HUDEP-2 (cell line): ENCODE results near the gene DNAJC5.
"Not testable (repeated sequence)": the region's sequence is repeated elsewhere in the genome, so short reads cannot be mapped to it uniquely, and the experiment has no call there.

Source experiments
- DNase-seq, 76 experiments: peaks; one replicate each; lab custom pipeline; 2025; ENCODE audit not compliant: unreplicated experiment in 76 of 76; lab: John Stamatoyannopoulos, UW

The DNAJC5 gene, protein sequence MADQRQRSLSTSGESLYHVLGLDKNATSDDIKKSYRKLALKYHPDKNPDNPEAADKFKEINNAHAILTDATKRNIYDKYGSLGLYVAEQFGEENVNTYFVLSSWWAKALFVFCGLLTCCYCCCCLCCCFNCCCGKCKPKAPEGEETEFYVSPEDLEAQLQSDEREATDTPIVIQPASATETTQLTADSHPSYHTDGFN

DNA sequence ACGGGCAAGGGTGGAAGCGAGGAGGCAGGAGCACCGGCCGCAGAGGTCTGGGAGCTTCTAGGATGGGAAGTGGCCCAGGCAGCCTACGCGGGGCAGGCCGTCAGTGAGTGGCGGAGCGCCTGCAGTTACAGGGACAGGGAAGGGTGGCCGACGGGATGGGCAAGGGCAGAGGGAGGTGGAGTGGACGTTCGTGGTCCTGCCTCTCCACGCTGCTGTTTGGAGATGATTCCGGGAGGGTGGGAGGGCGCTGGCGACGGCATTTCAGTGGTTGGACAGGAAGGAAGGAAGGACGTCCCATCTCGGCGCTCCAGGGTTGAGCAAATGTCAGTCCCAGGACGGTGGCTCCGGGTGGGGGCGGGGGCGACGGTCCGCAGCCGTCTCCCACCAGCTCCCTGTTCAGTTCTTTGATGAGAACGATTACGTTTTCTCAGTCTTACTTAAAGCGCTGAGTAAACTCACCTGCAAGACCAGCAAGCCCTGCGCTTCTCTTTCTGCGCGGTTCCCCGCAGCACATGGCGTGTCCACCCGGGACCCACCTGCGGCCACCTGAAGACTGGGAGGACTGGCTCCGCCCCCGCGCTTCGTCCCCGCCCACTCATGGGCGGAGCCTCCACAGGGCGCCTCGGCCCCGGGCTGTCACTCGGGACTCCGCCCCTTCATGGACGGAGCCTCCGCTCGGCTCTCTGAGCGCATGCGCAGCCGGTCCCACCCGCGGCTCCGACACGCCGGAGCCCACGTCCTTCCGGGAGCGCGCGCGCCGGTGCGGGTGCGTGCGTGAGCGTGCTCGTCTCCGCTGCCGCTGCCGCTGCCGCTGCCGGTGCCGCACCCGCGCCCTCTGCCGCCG lies at the start of gene DNAJC5:
Gene DNAJC5 (plus strand): TSS at position 769 of the 844 bp plus-strand sequence. CDS start 33,220 bp downstream, outside the sequence.
- peak in 73 of 76 experiments; percentile 15 to 95 (median 88) for DNase-seq

DNA sequence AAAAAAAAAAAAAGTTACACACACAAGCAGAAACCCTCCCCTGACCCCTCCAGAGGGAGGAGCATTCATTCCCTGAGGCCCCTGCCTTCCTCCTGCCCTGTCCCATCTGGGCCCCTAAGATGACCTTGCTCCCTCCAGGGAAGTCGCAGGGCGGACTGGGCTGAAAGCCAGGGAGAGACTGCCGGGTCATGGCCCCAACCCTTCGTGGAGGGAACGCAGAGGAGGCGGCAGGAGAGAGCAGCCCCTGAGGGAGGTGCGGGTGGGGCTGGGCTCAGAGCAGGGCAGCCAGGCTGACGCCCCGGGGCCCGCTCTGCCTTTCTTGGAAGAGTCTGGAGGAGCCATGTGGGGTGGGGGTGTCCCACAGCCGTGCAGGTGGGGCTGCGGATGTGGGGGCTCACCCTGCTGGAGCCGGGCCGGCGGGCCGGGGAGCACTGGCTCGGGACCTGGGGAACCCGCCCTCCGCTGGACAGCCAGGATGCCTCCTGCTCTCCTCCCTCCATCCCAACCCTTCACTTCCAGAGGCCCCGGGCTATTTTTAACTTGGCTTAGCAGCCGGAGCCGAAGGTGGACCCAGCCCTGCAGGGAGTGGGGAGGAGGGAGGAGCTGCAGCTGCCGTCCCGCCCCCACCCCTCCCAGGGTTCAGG lies 48.7 kb upstream of the DNAJC5 start:
- DNase-seq = peak in 6 of 76 experiments; percentile 6 to 39 (median 26)

DNA sequence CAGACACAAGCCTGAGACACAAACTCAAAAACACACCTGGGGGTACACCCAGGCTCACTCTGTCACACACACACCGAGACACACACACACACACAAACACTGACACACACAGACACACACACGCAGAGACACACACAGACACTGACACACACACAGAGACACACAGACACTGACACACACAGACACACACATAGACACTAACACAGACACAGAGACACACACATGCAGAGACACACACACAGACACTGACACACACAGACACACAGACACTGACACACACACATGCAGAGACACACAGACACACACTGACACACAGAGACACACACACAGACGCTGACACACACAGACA lies 48.1 kb upstream of the DNAJC5 start:
- no peak for DNase-seq

DNA sequence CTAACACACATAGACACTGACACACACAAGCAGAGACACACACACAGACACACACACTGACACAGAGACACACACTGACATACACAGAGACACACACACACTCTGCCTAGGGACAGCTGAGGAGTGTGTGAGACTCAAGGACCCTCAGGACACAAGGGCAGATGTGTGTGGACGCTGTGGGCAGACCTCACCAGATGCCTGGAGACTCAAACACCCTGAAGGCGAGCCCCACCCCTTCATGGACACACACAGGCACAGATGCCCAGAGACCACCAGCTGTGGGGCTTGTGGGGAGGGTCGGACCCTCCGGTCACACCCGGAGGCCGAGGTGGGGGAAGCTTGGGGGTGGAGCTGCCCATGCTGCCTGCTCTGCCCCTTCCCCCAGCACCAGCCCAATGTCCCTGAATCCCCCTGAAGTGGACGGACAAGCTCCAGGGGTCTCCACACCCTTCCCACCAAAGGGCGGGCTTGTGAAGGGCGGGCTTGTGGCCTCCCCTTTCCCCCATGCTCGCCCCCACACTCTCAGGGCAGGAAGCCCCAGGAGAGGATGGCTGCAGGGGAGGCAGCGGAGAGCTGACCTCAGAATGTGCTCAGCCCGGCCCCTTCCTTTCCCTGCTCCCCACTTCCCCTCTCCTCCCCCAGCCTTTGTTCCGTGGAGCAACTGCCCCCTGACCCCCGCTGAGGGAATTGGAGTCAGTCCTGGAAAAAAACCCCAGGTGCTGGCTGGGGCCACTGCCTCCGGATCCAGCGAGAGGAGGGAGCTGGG lies 47.5 kb upstream of the DNAJC5 start:
- no peak for DNase-seq

DNA sequence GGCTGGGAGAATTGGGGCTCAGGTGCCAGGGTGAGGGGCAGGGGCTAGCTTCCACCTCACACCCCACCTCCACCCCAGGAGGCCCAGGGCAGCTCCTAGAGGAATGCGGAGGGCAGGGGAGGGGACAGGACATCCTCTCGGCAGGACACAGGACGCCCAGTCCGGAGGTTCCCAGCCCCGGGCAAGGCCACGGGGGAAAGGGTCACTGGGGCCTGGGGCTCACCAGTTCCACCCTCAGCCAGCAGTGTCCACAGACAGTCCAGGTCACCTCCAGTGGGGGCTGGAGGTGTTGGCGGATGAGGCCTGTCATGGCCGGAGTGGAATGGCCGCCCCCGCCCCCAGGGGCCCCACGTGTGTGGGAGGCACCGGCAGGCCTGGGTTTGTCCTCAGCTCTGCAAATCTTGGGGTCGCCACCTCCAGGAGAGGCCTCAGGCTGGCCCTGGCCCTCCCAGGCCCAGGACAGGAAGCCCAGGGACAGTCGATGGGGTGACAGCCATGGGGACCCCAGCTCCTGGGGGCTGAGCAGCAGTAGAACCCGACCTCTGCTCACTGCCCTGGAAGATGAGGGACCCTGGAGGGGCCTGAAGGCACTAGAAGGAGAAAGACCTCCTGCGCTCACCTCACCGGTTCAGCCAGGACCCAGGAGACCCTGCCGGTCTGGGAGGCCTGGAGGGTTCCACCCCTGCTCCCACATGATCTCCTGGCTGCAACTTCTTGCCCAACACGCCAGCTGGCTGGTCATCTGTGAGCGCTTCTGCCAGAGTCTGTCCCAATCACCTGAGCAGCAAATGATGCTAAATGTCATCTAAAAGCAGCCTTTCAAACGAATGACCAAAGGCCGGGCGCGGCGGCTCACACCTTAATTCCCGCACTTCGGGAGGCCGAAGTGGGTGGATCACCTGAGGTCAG lies 46.7 kb upstream of the DNAJC5 start:
- no peak for DNase-seq

DNA sequence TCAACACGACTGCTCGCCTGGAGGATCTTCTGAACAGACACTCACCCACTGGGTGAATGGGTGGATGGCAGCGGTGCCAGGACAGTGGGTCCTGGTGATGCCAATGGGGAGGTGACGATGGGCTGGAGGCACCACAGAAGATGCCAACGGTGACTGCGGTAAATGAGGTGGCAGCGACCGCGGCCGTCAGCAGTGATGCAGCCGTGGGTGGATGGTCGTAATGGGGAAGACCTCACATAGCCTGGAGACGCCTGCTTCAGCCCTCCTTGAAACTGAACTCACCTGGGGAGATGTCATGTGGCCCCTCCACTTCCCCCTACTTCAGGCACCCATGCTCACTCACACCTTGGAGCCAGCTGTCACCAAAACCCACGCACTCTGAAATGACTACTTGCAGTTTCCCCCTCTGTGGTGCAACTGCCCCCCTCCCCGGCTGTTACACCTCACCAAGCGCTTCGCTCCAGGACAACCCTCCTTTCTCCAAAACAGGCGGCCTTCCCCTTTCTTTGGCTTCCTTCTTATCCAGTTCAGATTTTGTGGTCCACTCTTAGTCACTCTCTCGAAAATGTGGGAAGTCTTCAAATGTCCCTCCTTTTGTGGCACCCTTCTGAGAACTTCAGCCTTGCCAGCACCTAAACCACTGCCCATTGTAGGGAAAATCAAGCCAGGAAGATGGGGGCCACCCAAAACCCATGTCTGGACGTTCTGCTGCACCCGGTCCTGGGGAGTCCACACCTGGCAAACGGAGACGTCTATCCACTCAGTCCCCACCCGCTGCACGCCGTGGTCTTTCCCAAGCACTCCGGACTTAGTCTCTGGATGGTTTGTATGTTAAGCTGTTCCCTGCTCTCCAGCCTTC lies 44.0 kb upstream of the DNAJC5 start:
- DNase-seq = no peak

DNA sequence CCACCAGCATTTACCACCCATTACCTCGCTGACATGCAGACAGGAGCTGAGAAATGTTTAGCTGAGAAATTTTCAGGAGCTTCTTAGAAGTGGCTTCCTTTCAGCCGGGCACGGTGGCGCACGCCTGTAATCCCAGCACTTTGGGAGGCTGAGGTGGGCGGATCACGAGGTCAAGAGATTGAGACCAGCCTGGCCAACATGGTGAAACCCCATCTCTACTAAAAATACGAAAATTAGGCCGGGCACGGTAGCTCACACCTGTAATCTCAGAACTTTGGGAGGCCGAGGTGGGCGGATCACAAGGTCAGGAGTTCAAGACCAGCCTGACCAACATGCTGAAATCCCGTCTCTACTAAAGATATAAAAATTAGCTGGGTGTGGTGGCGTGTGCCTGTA lies 43.4 kb upstream of the DNAJC5 start:
- not testable (repeated sequence) for DNase-seq

DNA sequence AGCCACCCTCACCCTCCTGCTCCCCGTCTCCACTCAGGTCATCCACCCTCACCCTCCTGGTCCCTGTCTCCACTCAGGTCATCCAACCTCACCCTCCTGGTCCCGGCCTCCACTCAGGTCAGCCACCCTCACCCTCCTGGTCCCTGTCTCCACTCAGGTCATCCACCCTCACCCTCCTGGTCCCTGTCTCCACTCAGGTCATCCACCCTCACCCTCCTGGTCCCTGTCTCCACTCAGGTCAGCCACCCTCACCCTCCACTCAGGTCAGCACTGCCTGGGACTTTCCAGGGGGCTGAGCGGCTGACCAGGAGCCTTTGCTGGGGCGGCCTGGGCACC lies 41.2 kb upstream of the DNAJC5 start:
- DNase-seq = not testable (repeated sequence)

DNA sequence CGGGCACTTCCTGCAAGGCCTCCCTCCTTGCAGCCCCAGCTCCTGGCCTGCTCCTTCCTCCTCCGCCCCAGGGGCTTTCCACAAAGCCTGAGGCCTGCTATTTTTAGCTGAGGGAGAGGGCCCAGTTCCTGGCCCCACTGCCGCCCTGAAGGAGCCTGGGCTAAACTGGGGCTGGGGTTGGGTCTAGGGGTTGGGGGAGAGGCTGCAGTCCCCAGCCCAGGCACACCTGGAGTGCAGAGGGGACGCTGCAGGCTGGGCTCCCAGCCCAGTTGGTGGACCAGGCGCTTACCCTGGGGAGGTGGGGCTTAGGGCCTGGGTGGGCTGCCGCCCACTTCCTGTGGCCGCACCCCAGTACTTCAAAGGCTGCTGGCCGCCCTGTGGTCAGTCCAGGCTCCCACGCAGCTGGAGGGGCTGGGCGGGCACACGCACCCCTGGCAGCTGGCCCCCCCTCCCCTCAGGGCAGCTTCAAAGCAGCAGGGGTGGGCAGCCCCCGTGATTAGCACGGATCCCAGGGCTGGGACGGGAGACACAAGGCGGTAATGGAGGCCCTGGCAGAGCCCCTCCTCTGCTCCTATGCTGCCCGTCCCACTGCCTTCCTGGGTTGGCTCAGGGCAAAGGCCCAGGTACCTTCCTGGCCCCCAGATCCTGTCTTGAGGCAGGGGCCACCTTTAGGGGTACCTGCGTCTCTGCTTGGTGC lies 40.7 kb upstream of the DNAJC5 start:
- no peak for DNase-seq

DNA sequence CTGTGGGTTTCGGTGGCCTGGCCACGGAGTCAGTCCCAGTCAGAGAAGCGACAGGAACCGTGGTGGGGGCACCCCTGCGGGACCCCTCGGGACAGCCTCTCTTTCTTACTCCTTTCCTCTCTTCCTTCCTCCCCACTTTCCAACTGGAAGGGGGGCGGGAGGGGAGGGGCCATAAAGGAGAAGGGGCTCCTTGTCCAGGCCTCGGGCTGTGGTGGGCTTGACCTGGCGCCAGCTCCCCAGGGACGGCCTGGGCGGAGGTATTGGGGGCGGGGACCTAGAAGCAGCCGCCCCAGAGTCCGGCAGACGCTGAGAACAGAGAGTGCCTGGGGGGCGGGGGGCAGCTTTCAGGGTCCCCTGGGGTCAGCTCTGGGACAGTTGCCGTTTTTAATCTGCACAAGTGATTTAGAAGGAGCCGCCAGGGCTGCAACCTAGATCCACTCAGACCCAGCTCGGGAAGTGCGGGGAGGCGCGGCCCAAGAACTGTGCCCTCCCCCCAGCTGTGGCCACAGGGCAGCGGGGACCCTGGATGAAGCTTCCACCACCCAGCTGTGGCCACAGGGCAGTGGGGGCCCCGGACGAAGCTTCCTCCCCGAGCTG lies 40.1 kb upstream of the DNAJC5 start:
- no peak for DNase-seq

DNA sequence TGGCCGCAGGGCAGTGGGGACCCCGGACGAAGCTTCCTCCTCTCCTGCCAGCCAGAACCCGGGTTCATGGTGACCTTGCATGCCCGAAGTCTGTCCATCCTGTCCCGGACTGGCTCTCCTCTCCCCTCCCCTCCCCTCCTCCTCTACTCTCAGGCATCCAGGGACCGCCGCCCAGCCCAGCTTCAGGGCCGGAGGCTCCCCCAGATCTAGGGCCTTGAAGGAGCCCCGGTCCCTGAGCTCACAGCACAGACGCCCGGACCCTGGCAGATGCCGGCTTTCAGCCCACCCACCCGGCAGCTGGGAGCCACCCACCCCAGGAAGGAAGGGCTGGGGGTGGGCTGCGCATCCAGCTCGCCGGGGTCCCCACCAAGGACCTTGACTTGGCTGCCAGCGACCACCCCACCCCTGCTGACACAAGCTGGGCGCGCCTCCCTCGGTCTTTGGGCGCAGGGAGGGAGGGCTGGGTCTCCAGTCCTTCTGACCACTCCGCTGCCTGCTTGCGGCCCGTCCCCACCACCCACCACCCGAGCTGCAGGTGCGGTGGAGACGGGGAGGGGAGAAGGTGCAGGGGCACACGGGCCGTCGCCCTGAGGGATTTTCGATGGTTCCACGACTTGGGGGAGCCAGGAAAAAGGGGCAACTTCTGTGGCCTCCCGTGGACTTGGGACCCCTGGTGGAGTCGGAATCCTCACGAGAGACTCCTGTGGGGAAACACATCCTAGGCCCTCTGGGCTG lies 39.4 kb upstream of the DNAJC5 start:
- no peak for DNase-seq

DNA sequence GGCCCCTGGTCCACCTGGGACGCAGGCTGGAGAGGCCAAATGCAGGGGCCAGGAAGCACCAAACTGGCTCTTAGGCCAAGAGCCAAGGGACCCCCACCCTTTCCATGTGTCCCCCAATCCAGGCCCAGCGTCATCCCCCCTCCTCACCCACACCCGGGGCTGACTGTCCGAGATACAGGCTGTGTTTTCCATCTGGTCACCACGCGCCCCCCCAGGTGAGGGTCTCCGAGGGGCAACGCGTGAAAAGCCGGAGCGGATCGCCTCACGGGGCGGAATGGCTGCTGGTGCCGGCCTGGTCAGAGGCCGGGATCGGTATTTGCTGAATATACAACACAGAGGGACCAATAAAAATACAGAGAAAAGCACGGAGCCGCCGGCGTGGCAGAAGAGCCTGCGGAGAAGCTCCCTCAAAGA lies 38.8 kb upstream of the DNAJC5 start:
- no peak for DNase-seq

DNA sequence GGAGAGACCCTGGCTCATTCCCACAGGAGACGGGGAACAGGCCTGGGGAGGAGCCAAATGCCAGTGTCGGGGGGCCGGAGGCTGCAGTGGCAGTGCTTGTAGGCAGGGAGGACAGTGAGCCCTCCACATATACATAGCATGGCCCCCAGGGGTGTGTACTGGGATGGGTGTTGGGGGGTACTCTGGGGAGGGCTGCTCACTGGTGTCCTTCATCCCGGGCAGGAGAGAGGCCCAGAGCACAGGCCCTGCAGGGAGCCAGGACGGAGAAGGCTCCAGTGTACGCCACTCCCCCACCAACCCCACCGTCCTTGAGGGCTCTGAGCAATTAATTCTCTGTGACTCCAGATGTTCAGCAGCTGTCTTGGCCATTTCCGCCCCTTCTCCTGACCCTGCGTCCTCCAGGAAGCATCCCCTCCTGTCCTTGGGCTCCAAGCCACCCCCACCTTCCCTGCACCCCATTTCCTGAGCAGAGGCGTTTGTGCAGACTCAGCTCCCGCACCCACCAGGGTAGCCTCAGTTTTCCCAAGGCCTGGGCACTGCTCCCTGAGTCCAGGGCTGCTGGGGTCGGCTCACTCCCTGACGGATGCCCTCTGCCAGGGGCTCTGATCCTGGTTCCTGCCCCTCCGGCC lies 37.0 kb upstream of the DNAJC5 start:
- no peak for DNase-seq

DNA sequence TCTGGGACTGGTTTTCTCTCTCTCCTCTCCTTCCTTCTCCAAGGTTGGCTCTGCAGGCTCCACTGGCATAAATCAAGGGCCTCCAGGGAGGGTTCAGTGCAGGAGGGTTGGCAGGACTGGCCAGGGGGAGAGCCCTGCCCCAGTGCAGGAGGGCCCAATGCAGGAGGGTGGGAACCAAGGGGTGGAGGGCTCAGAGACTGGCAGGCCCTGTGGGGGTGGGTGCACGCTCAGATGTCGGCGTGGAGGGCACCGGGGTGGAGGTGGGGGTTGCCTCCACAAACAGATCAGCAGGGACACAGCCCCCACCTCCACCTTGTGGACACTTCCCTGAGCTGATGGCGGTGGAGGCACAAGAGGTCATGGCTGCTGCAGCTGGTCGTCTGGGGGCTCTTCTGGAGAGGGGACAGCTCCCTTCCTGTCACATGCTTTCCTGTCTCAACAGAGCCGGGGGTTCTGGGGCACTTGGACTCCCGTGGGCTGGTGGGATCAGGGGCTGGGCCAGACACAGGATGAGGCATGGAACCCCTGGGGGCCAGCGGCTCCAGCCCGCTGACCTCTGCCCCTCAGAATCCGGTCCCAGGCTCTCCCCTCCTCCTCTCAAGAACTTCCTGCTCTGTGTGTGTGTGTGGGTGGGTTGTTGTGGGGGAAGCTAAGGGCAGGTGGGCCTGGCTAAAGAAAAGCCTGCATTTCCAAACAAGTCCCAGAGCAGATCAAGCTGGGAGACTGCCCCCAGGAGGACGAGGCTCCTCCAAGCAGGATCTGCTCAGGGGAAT lies 36.3 kb upstream of the DNAJC5 start:
- DNase-seq = no peak

DNA sequence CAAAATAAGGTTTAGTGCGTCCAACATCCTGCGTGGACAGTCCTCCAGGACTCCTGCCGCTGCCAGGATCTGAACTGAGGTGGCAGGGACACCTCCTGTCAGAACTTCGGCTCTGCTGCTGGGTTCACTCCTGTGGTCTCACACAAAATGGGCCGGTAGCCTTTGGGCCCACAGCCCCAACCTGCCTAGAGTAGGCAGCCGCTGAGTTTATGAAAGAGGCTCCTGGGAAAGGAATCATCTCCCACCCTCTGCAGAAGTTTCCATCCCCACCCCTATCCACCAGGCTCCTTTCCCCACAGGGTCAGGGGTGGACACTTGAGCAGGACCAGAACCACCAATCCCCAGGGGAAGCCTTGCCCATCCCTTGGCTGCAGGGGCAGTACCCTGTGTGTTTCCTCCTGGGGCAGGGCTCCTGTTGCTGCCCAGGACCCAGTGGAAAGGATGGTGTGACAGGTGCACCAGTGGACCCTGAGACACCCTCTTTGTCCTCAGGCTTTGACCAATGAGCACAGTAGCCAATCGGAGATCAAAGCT lies 35.7 kb upstream of the DNAJC5 start:
- DNase-seq = no peak
